MM.1S (cell line): ENCODE measurements around the gene NUDT14.

Experiments used
- DNase-seq: peaks from one replicate; pipeline ENCODE4 v3.0.0-alpha.2; 2015
- H2AFZ ChIP-seq: fragments of 300-600 bp; sonication (generic); 2 replicates; pipeline ENCODE4 v1.6.0; 2016; ENCODE audit warnings: antibody characterized with exemption, low read length
- H3F3A ChIP-seq: fragments of 300-600 bp; sonication (generic); 2 replicates; pipeline ENCODE4 v1.6.1; 2016; ENCODE audit warnings: mild to moderate bottlenecking, antibody characterized with exemption, low read length, moderate library complexity, mixed read lengths; ENCODE audit not compliant: insufficient read depth
- H3K27ac ChIP-seq: fragments of 300-600 bp; sonication (generic); 2 replicates; pipeline ENCODE4 v1.5.1; 2016; ENCODE audit warnings: mild to moderate bottlenecking, low read length
- H3K27me3 ChIP-seq: fragments of 300-600 bp; sonication (generic); replicated peaks from 2 replicates; pipeline ENCODE4 v1.6.0; 2016; ENCODE audit warnings: low read length; ENCODE audit not compliant: insufficient read depth
- H3K36me3 ChIP-seq: fragments of 300-600 bp; sonication (generic); replicated peaks from 2 replicates; pipeline ENCODE4 v1.6.1; 2016; ENCODE audit warnings: mild to moderate bottlenecking, low read length, mixed read lengths; ENCODE audit not compliant: insufficient read depth
- H3K4me1 ChIP-seq: fragments of 300-600 bp; sonication (generic); 2 replicates; pipeline ENCODE4 v1.6.1; 2016; ENCODE audit warnings: low read length, mixed read lengths
- H3K4me2 ChIP-seq: fragments of 300-600 bp; sonication (generic); 2 replicates; pipeline ENCODE4 v1.6.0; 2016; ENCODE audit warnings: low read depth, low read length
- H3K4me3 ChIP-seq: fragments of 300-600 bp; sonication (generic); 2 replicates; pipeline ENCODE4 v1.5.1; 2016; ENCODE audit warnings: low read length, mixed read lengths
- H3K79me2 ChIP-seq: fragments of 300-600 bp; sonication (generic); 2 replicates; pipeline ENCODE4 v1.6.1; 2016; ENCODE audit warnings: mixed run types, low read length, mixed read lengths
- H3K9ac ChIP-seq: fragments of 300-600 bp; sonication (generic); 2 replicates; pipeline ENCODE4 v1.6.1; 2016; ENCODE audit warnings: low read length, mixed read lengths
- H3K9me2 ChIP-seq: fragments of 300-600 bp; sonication (generic); replicated peaks from 2 replicates; pipeline ENCODE4 v1.6.1; 2016; ENCODE audit warnings: mild to moderate bottlenecking, low read length, mixed read lengths; ENCODE audit not compliant: insufficient read depth
- H3K9me3 ChIP-seq: fragments of 300-600 bp; sonication (generic); replicated peaks from 2 replicates; pipeline ENCODE4 v1.6.1; 2016; ENCODE audit warnings: mild to moderate bottlenecking, low read length, mixed read lengths; ENCODE audit not compliant: insufficient read depth
- H4K20me1 ChIP-seq: fragments of 300-600 bp; sonication (generic); 2 replicates; pipeline ENCODE4 v1.6.1; 2016; ENCODE audit warnings: mild to moderate bottlenecking, low read length, moderate library complexity, mixed read lengths; ENCODE audit not compliant: insufficient read depth
- EZH2 ChIP-seq: fragments of 300-600 bp; sonication (generic); optimal IDR thresholded peaks from 2 replicates; pipeline ENCODE3; 2017; ENCODE audit warnings: low read depth, mild to moderate bottlenecking, antibody characterized with exemption, low read length, mixed read lengths
- EZH2phosphoT487 ChIP-seq: fragments of 300-600 bp; sonication (generic); IDR thresholded peaks from 2 replicates; pipeline ENCODE4 v1.6.1; 2018; ENCODE audit warnings: antibody characterized with exemption, low read length
- TF ChIP-seq, protein P1 (sequence below): fragments of 300-600 bp; sonication (generic); IDR thresholded peaks from 2 replicates; pipeline ENCODE4 v1.5.1; 2016; ENCODE audit warnings: antibody characterized with exemption, low read length, mixed read lengths

NUDT14 gene

GRCh38 chr14:105156414-105157375 is 24.4 kb downstream of the NUDT14 start:
- Histone ChIP-seq H3K4me2 (no peak overlapping the region), H3K4me1 (no peaks in the 10 kb centered on the region), H3K27me3 (peaks cover 21% of the 10 kb centered on the region), H3K79me2 (no peaks in the 10 kb centered on the region), H3F3A (no peaks in the 10 kb centered on the region), H3K27ac (no peak overlapping the region), H4K20me1 (no peaks in the 10 kb centered on the region), H3K4me3 (no peak overlapping the region), H2AFZ (no peak overlapping the region), H3K9ac (no peak overlapping the region), H3K9me2 (no peaks in the 10 kb centered on the region), H3K36me3 (no peaks in the 10 kb centered on the region), H3K9me3 (no peaks in the 10 kb centered on the region)
- TF ChIP-seq EZH2phosphoT487: no peak
- TF ChIP-seq, protein P1, sequence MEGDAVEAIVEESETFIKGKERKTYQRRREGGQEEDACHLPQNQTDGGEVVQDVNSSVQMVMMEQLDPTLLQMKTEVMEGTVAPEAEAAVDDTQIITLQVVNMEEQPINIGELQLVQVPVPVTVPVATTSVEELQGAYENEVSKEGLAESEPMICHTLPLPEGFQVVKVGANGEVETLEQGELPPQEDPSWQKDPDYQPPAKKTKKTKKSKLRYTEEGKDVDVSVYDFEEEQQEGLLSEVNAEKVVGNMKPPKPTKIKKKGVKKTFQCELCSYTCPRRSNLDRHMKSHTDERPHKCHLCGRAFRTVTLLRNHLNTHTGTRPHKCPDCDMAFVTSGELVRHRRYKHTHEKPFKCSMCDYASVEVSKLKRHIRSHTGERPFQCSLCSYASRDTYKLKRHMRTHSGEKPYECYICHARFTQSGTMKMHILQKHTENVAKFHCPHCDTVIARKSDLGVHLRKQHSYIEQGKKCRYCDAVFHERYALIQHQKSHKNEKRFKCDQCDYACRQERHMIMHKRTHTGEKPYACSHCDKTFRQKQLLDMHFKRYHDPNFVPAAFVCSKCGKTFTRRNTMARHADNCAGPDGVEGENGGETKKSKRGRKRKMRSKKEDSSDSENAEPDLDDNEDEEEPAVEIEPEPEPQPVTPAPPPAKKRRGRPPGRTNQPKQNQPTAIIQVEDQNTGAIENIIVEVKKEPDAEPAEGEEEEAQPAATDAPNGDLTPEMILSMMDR: no peak
- no peak for TF ChIP-seq EZH2
- no peak for DNase-seq

- Histone ChIP-seq H2AFZ (no peak overlapping the region), H3K4me3 (no peak overlapping the region), H3K27ac (no peak overlapping the region), H3K9ac (no peak overlapping the region), H3K79me2 (no peaks in the 10 kb centered on the region), H3K9me2 (no peaks in the 10 kb centered on the region), H3K4me2 (no peak overlapping the region), H3F3A (no peaks in the 10 kb centered on the region), H3K4me1 (no peaks in the 10 kb centered on the region), H3K27me3 (peaks cover 21% of the 10 kb centered on the region), H4K20me1 (no peaks in the 10 kb centered on the region), H3K36me3 (no peaks in the 10 kb centered on the region), H3K9me3 (no peaks in the 10 kb centered on the region)
- DNase-seq: no peak
- TF ChIP-seq EZH2phosphoT487: no peak
- TF ChIP-seq, protein P1: no peak
Observed at GRCh38 chr14:105155681-105156413, 25.3 kb downstream of the NUDT14 start.

GRCh38 chr14:105155071-105155651 is 26.0 kb downstream of the NUDT14 start:
- H3K9ac ChIP-seq: no peak overlapping the region
- no peak overlapping the region for H3K4me2 ChIP-seq
- no peaks in the 10 kb centered on the region for H3K79me2 ChIP-seq
- H3K9me2 ChIP-seq: no peaks in the 10 kb centered on the region
- H3K27ac ChIP-seq: no peak overlapping the region
- H3K27me3 ChIP-seq: peaks cover 21% of the 10 kb centered on the region
- no peak overlapping the region for H3K4me3 ChIP-seq
- H3K9me3 ChIP-seq: no peaks in the 10 kb centered on the region
- no peaks in the 10 kb centered on the region for H4K20me1 ChIP-seq
- TF ChIP-seq, protein P1: no peak
- TF ChIP-seq EZH2phosphoT487 (no peak), EZH2 (no peak)
- no peak for DNase-seq
- H3K36me3 ChIP-seq: no peaks in the 10 kb centered on the region
- H2AFZ ChIP-seq: no peak overlapping the region
- H3K4me1 ChIP-seq: no peaks in the 10 kb centered on the region
- H3F3A ChIP-seq: no peaks in the 10 kb centered on the region
